Esophagus squamous epithelium (tissue), 5 donors: ENCODE data around the gene TMED10. TPM values are rescaled to one million over a fixed set of nuclear protein-coding genes. Genes with fewer than 3 reads are reported as not detected.

Source experiments
- DNase-seq: peaks from one replicate; lab custom pipeline; 2025; lab: John Stamatoyannopoulos, UW
- H3K27ac ChIP-seq, 4 donors: fragments of 200-600 bp; sonication (generic); one replicate each; pipeline ENCODE4 v1.5.1; 2016 to 2019; ENCODE audit warnings: mild to moderate bottlenecking in 1 of 4
- H3K27me3 ChIP-seq, 4 donors: fragments of 200-600 bp; sonication (generic); 1 replicate in 3 of 4; 2 replicates in 1 of 4; pipeline versions ENCODE4 v1.5.1 to v1.6.0; 2017 to 2021; ENCODE audit warnings: antibody characterized with exemption in 1 of 4
- H3K36me3 ChIP-seq, 3 donors: fragments of 200-600 bp; sonication (generic); one replicate each; pipeline ENCODE4 v1.5.1; 2016 to 2019
- H3K4me1 ChIP-seq, 3 donors: fragments of 200-600 bp; sonication (generic); one replicate each; pipeline ENCODE4 v1.5.1; 2017 to 2019
- H3K4me3 ChIP-seq, 4 donors: fragments of 200-600 bp; sonication (generic); 1 replicate in 3 of 4; 2 replicates in 1 of 4; pipeline ENCODE4 v1.5.1; 2016 to 2019; ENCODE audit warnings: mild to moderate bottlenecking in 2 of 4, moderate library complexity in 1 of 4
- H3K9me3 ChIP-seq, 3 donors: fragments of 200-600 bp; sonication (generic); one replicate each; pipeline ENCODE4 v1.5.1; 2016 to 2019
- CTCF ChIP-seq, 6 experiments: fragments of 450-650 bp in 4 of 6; fragments of 200-600 bp in 2 of 6; sonication (generic) in 2 of 6; IDR thresholded peaks; one replicate each; pipeline ENCODE4 v1.5.1; 2016 to 2019; ENCODE audit warnings: antibody characterized with exemption in 6 of 6, mild to moderate bottlenecking in 4 of 6, moderate library complexity in 4 of 6
- POLR2A ChIP-seq, 4 donors: fragments of 450-650 bp; IDR thresholded peaks; one replicate each; pipeline ENCODE4 v1.6.1; 2017; ENCODE audit warnings: antibody characterized with exemption in 4 of 4, mild to moderate bottlenecking in 4 of 4, moderate library complexity in 3 of 4
- WGBS, 2 donors: methylation state at CpG; one replicate each; pipeline ENCODE4 v1.1.5; 2018; 5-methylcytosine and 5-hydroxymethylcytosine counted together
- intact Hi-C: fragments of 100-400 bp; cut with DNase I; formaldehyde crosslinking; loops from one replicate; pipeline ENCODE4 v1.15.0; 2022
- total RNA-seq, 4 donors: library from RNA; depleted of rRNA; stranded (reverse); fragments of >200 nt; gene quantifications; one replicate each; pipeline ENCODE4 v1.1.0, GENCODE V29; 2016
- donor health status: DM: yes; HTN: yes; CAD: no.

The TMED10 gene
- total RNA-seq, 4 donors from 2014 or later = 174 to 267 (median 206) TPM

GRCh38 chr14:75188086-75188485 is 11.7 kb upstream of the TMED10 start:
- H3K9me3 ChIP-seq = no peaks in the 10 kb centered on the region
- H3K27me3 ChIP-seq = no peaks in the 10 kb centered on the region
- WGBS, 2 donors = 94 to 95% methylated on average over 4 of the region's 4 CpGs
- DNase-seq = no peak
- no peaks in the 10 kb centered on the region for H3K36me3 ChIP-seq
- peak overlapping the region in 1 of 4 donors; percentile 29 for H3K27ac ChIP-seq
- intact Hi-C loops = no loop called here
- H3K4me3 ChIP-seq = no peak overlapping the region
- peaks cover 0 to 5% (median 0%) of the 10 kb centered on the region in 3 donors for H3K4me1 ChIP-seq
- TF ChIP-seq CTCF (IDR thresholded peaks at IDR 0.05) = no peak
- no peak for TF ChIP-seq POLR2A (IDR thresholded peaks at IDR 0.05)

GRCh38 chr14:75186953-75187352 is 10.5 kb upstream of the TMED10 start:
- Histone ChIP-seq H3K4me1 (peaks cover 0 to 5% (median 4%) of the 10 kb centered on the region in 3 donors), H3K27me3 (no peaks in the 10 kb centered on the region), H3K27ac (no peak overlapping the region), H3K36me3 (no peaks in the 10 kb centered on the region), H3K9me3 (no peaks in the 10 kb centered on the region), H3K4me3 (no peak overlapping the region)
- no peak for DNase-seq
- intact Hi-C loops = no loop called here
- TF ChIP-seq POLR2A (IDR thresholded peaks at IDR 0.05) (no peak), CTCF (IDR thresholded peaks at IDR 0.05) (no peak)
- WGBS, 2 donors = 80 to 100% methylated on average over 2 of the region's 2 CpGs

- WGBS, 2 donors = 81 to 88% methylated on average over 4 to 6 of the region's 7 CpGs
- Histone ChIP-seq H3K27ac (no peak overlapping the region), H3K27me3 (no peaks in the 10 kb centered on the region), H3K4me1 (peaks cover 0 to 5% (median 4%) of the 10 kb centered on the region in 3 donors), H3K9me3 (no peaks in the 10 kb centered on the region), H3K4me3 (no peak overlapping the region), H3K36me3 (no peaks in the 10 kb centered on the region)
- intact Hi-C loops = no loop called here
- no peak for TF ChIP-seq POLR2A (IDR thresholded peaks at IDR 0.05)
- no peak for TF ChIP-seq CTCF (IDR thresholded peaks at IDR 0.05)
- DNase-seq = no peak
Measured at GRCh38 chr14:75185251-75186040, 9.0 kb upstream of the TMED10 start.

- Histone ChIP-seq H3K4me3 (no peak overlapping the region), H3K27ac (peak overlapping the region in 1 of 4 donors; percentile 4), H3K27me3 (no peaks in the 10 kb centered on the region), H3K9me3 (no peaks in the 10 kb centered on the region), H3K4me1 (peaks cover 0 to 5% (median 4%) of the 10 kb centered on the region in 3 donors), H3K36me3 (no peaks in the 10 kb centered on the region)
- TF ChIP-seq POLR2A (IDR thresholded peaks at IDR 0.05) (no peak), CTCF (IDR thresholded peaks at IDR 0.05) (no peak)
- intact Hi-C loops = no loop called here
- WGBS, 2 donors = 54 to 77% methylated on average over 3 of the region's 3 CpGs
- no peak for DNase-seq
Measured at GRCh38 chr14:75184492-75184891, 8.1 kb upstream of the TMED10 start.

GRCh38 chr14:75184039-75184438 is 7.6 kb upstream of the TMED10 start:
- H3K4me3 ChIP-seq = no peak overlapping the region
- TF ChIP-seq POLR2A (IDR thresholded peaks at IDR 0.05) (no peak), CTCF (IDR thresholded peaks at IDR 0.05) (no peak)
- peaks cover 0 to 5% (median 4%) of the 10 kb centered on the region in 3 donors for H3K4me1 ChIP-seq
- H3K27ac ChIP-seq = no peak overlapping the region
- no peaks in the 10 kb centered on the region for H3K27me3 ChIP-seq
- 80 to 81% methylated on average over 3 of the region's 3 CpGs for WGBS, 2 donors
- intact Hi-C loops = no loop called here
- no peaks in the 10 kb centered on the region for H3K36me3 ChIP-seq
- no peaks in the 10 kb centered on the region for H3K9me3 ChIP-seq
- DNase-seq = no peak
